CD14-positive monocyte (primary cell): ENCODE measurements around the gene ZFHX2. TPM values are rescaled to one million over a fixed set of nuclear protein-coding genes. Genes with fewer than 3 reads are reported as not detected.

Experiments
- DNase-seq, 3 donors: peaks; one replicate each; pipeline ENCODE4 v3.0.0-alpha.2; 2011 to 2022
- H2AFZ ChIP-seq: 2 replicates; pipeline ENCODE4 v1.6.0; 2012; ENCODE audit warnings: mild to moderate bottlenecking, low read depth, low read length, inconsistent platforms; ENCODE audit not compliant: insufficient read depth, poor library complexity, severe bottlenecking
- H3K27ac ChIP-seq, 2 donors: 1 replicate in 1 of 2; 2 replicates in 1 of 2; pipeline ENCODE4 v1.5.1; 2012 to 2013; ENCODE audit warnings: low read length in 2 of 2, control low read depth in 1 of 2, inconsistent platforms in 1 of 2, low read depth in 1 of 2, mild to moderate bottlenecking in 1 of 2
- H3K27me3 ChIP-seq, 2 donors: one replicate each; pipeline versions ENCODE4 v1.6.0 to v1.6.1; 2011 to 2013; ENCODE audit warnings: low read length in 2 of 2; ENCODE audit not compliant: control insufficient read depth in 2 of 2, insufficient read depth in 2 of 2
- H3K36me3 ChIP-seq, 2 donors: replicated peaks in 1 of 2; 1 replicate in 1 of 2; 2 replicates in 1 of 2; pipeline versions ENCODE4 v1.5.1 to v1.6.1; 2012 to 2013; ENCODE audit warnings: low read length in 2 of 2, control low read depth in 1 of 2, inconsistent platforms in 1 of 2, mild to moderate bottlenecking in 1 of 2; ENCODE audit not compliant: insufficient read depth in 2 of 2, control insufficient read depth in 1 of 2
- H3K4me1 ChIP-seq, 2 donors: 1 replicate in 1 of 2; 2 replicates in 1 of 2; pipeline versions ENCODE4 v1.5.1 to v1.6.1; 2012 to 2013; ENCODE audit warnings: low read length in 2 of 2, control low read depth in 1 of 2, inconsistent platforms in 1 of 2, mild to moderate bottlenecking in 1 of 2, moderate library complexity in 1 of 2; ENCODE audit not compliant: insufficient read depth in 2 of 2, control insufficient read depth in 1 of 2
- H3K4me2 ChIP-seq: replicated peaks from 2 replicates; pipeline ENCODE3; 2012; ENCODE audit warnings: low read length, moderate library complexity, mild to moderate bottlenecking; ENCODE audit not compliant: poor library complexity, severe bottlenecking; ENCODE audit errors: extremely low read depth
- H3K4me3 ChIP-seq, 3 experiments: fragments of 200-600 bp in 1 of 3; sonication (generic) in 1 of 3; replicated peaks in 1 of 3; 1 replicate in 2 of 3; 2 replicates in 1 of 3; pipeline ENCODE4 v1.5.1; 2011 to 2013; ENCODE audit warnings: low read length in 3 of 3, mild to moderate bottlenecking in 3 of 3, control low read depth in 2 of 3, low read depth in 2 of 3, inconsistent platforms in 1 of 3, moderate library complexity in 1 of 3
- H3K79me2 ChIP-seq: 2 replicates; pipeline ENCODE4 v1.6.0; 2012; ENCODE audit warnings: mild to moderate bottlenecking, control low read depth, inconsistent platforms, low read length, moderate library complexity; ENCODE audit not compliant: insufficient read depth
- H3K9ac ChIP-seq: 2 replicates; pipeline ENCODE4 v1.6.0; 2017; ENCODE audit warnings: low read length, mild to moderate bottlenecking; ENCODE audit not compliant: insufficient read depth, poor library complexity, severe bottlenecking
- H3K9me3 ChIP-seq, 2 donors: replicated peaks in 1 of 2; 1 replicate in 1 of 2; 2 replicates in 1 of 2; pipeline versions ENCODE4 v1.5.1 to v1.6.1; 2012 to 2013; ENCODE audit warnings: low read length in 2 of 2, control low read depth in 1 of 2; ENCODE audit not compliant: control insufficient read depth in 1 of 2, insufficient read depth in 1 of 2
- H4K20me1 ChIP-seq: 2 replicates; pipeline ENCODE4 v1.6.0; 2012; ENCODE audit warnings: mild to moderate bottlenecking, low read length, control low read depth, moderate library complexity; ENCODE audit not compliant: insufficient read depth
- H3K27ac Mint-ChIP-seq, 7 donors: one replicate each; pipeline ENCODE4 v1.8.0; 2020; ENCODE audit warnings: mild to moderate bottlenecking in 7 of 7, mixed read lengths in 7 of 7, moderate library complexity in 6 of 7, inconsistent platforms in 2 of 7
- H3K27me3 Mint-ChIP-seq, 3 donors: one replicate each; pipeline ENCODE4 v1.8.0; 2021 to 2022; ENCODE audit warnings: low read depth in 3 of 3, mild to moderate bottlenecking in 3 of 3, mixed read lengths in 3 of 3, moderate library complexity in 3 of 3, inconsistent platforms in 1 of 3
- H3K36me3 Mint-ChIP-seq, 2 donors: one replicate each; pipeline ENCODE4 v1.8.0; 2020; ENCODE audit warnings: mixed read lengths in 2 of 2, inconsistent platforms in 1 of 2, mild to moderate bottlenecking in 1 of 2
- H3K4me1 Mint-ChIP-seq: one replicate; pipeline ENCODE4 v1.8.0; 2020; ENCODE audit warnings: mild to moderate bottlenecking, mixed read lengths
- H3K4me3 Mint-ChIP-seq, 2 donors: one replicate each; pipeline ENCODE4 v1.8.0; 2020; ENCODE audit warnings: mild to moderate bottlenecking in 2 of 2, mixed read lengths in 2 of 2, moderate library complexity in 1 of 2
- H3K9me3 Mint-ChIP-seq, 7 donors: one replicate each; pipeline ENCODE4 v1.8.0; 2020 to 2022; ENCODE audit warnings: mixed read lengths in 7 of 7, mild to moderate bottlenecking in 6 of 7, moderate library complexity in 6 of 7, inconsistent platforms in 2 of 7
- CTCF ChIP-seq: fragments of 200-600 bp; IDR thresholded peaks from one replicate; pipeline ENCODE4 v1.8.0; 2022; ENCODE audit warnings: antibody characterized with exemption, mild to moderate bottlenecking
- WGBS: methylation state at CpG from one replicate; pipeline ENCODE4 v1.1.5; 2013; ENCODE audit warnings: missing lambda C conversion rate; ENCODE audit not compliant: insufficient coverage; 5-methylcytosine and 5-hydroxymethylcytosine counted together
- intact Hi-C, 2 donors: fragments of 100-400 bp; cut with micrococcal nuclease; formaldehyde crosslinking; loops; one replicate each; pipeline versions ENCODE4 v1.15.0 to v1.15.1; 2023
- polyA plus RNA-seq, 3 donors: library from polyadenylated mRNA; depleted of rRNA in 1 of 3; unstranded in 2 of 3; stranded (reverse) in 1 of 3; fragments of 300-500 nt in 2 of 3; fragments of >200 nt in 1 of 3; fragmentation: Illumina TruSeq in 2 of 3; gene quantifications; 1 replicate in 2 of 3; 2 replicates in 1 of 3; pipeline ENCODE4 v1.2.3, GENCODE V29; 2012 to 2021

Gene ZFHX2
- polyA plus RNA-seq, 3 donors, result 0.01 to 0.07 TPM; not detected in 1

GRCh38 chr14:23562822-23563472, 11.4 kb upstream of the ZFHX2 start:
- Mint-ChIP-seq H3K36me3 (peaks cover 60 to 79% of the 10 kb centered on the region in 2 donors), H3K9me3 (peaks cover 0 to 2% (median 0%) of the 10 kb centered on the region in 7 donors), H3K4me3 (no peak overlapping the region), H3K27ac (peak overlapping the region; percentile 7 to 87 (median 70)), H3K4me1 (peaks cover 38% of the 10 kb centered on the region), H3K27me3 (peaks cover 0 to 1% (median 0%) of the 10 kb centered on the region in 3 donors)
- intact Hi-C loops, result loop anchor here (1.0 to 10.0 kb wide), 3 partner anchors 85 to 238 kb away; partner anchors contain the start of gene PABPN1 (in 1 of the 2)
- H2AFZ ChIP-seq, result no peak overlapping the region
- peaks cover 62 to 77% of the 10 kb centered on the region in 2 donors for H3K36me3 ChIP-seq
- no peak overlapping the region for H3K9ac ChIP-seq
- peaks cover 31% of the 10 kb centered on the region for H4K20me1 ChIP-seq
- H3K27me3 ChIP-seq, result no peaks in the 10 kb centered on the region
- TF ChIP-seq CTCF, result peak; percentile 97
- no CpG with 5 or more reads among the region's 2 CpGs for WGBS
- no peak overlapping the region for H3K4me3 ChIP-seq
- H3K27ac ChIP-seq, result peak overlapping the region; percentile 24 to 34
- peak in 2 of 3 donors; percentile 46 to 61 for DNase-seq
- H3K4me2 ChIP-seq, result no peak overlapping the region
- no peaks in the 10 kb centered on the region for H3K9me3 ChIP-seq
- H3K79me2 ChIP-seq, result peaks cover 20% of the 10 kb centered on the region
- H3K4me1 ChIP-seq, result peaks cover 26 to 34% of the 10 kb centered on the region in 2 donors

- Mint-ChIP-seq H3K9me3 (no peaks in the 10 kb centered on the region), H3K4me1 (peaks cover 37% of the 10 kb centered on the region), H3K36me3 (peaks cover 60 to 82% of the 10 kb centered on the region in 2 donors), H3K27ac (peak overlapping the region in 3 of 7 donors; percentile 28 to 61 (median 36)), H3K27me3 (peaks cover 0 to 1% (median 0%) of the 10 kb centered on the region in 3 donors), H3K4me3 (no peak overlapping the region)
- H3K9ac ChIP-seq, result no peak overlapping the region
- H3K27me3 ChIP-seq, result no peaks in the 10 kb centered on the region
- no peak overlapping the region for H3K4me3 ChIP-seq
- intact Hi-C loops, result loop anchor here (1.0 to 10.0 kb wide), 3 partner anchors 84 to 237 kb away; partner anchors contain the start of gene PABPN1 (in 1 of the 2)
- peaks cover 13% of the 10 kb centered on the region for H3K79me2 ChIP-seq
- no peak for DNase-seq
- 86% methylated on average over 11 of the region's 15 CpGs for WGBS
- H3K4me2 ChIP-seq, result no peak overlapping the region
- peaks cover 64 to 81% of the 10 kb centered on the region in 2 donors for H3K36me3 ChIP-seq
- H3K4me1 ChIP-seq, result peaks cover 25 to 33% of the 10 kb centered on the region in 2 donors
- H3K9me3 ChIP-seq, result no peaks in the 10 kb centered on the region
- no peak for TF ChIP-seq CTCF
- no peak overlapping the region for H2AFZ ChIP-seq
- peaks cover 31% of the 10 kb centered on the region for H4K20me1 ChIP-seq
- no peak overlapping the region for H3K27ac ChIP-seq
Observed at GRCh38 chr14:23561873-23562821, 10.6 kb upstream of the ZFHX2 start.
